Stimulated activated CD8-positive, alpha-beta memory T cell treated with anti-CD3 and anti-CD28 coated beads, Interleukin-15, amount 100 ng/mL, for 48 hours (primary cell): ENCODE data around the gene LEMD3.
"Not testable (repeated sequence)": the region's sequence is repeated elsewhere in the genome, so short reads cannot be mapped to it uniquely, and the experiment has no call there.

Source experiments
- DNase-seq, 2 donors: peaks; one replicate each; pipeline ENCODE4 v3.0.0-alpha.2; 2020; ENCODE audit warnings: low read depth in 2 of 2

The LEMD3 gene

DNA sequence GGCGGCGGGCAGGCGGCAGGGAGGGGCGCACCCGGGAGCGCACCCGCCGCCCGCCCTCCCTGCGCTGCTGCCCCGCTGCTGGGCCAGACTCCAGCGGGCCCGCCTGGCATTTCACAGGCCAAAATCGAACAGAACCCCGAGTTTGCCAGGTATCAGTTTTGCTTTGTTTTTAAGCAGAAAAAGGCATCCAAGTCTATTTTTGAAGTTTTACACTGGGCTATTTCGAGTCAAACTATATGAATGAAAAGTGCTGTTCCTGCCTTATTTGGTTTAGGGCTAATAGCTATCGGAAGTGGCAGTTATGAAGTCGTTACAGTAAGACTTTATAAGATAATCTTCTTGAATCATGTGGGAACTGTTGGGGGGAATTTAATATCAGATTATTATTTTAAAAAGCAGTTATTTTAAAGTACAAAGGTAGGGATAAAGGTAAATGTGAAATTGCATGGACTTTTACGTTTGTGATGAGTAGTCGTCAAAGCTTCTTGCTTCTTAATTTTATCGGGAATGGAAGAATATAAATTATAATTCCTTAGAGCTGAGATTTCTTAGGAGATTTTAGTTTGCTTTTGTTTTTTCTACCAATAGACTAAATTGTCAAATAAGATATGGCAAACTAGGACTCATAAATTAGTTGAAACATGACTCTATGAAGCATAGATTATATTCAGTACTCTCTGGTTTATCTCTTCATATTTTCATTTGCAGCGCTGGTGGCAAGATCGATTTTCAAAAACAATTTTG is 110.2 kb downstream of the LEMD3 start:
- DNase-seq, result no peak

DNA sequence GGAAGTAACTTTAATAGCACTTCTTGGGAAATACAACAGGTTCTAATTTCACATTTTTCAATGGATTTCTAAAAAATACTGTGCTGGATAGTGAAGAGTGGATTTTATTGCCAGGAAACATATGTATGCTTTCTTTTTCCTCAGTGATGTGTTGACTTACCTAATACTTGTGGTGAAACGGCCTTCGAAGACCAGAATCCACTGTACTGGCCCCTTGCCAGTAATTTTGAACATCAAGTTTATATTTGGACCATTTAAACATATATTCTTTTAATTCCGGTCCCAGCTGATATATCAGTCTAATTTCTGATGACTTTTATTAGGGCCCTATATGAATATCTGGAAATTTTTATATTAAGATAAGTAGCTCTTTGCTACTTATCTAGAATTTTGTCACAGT is 110.9 kb downstream of the LEMD3 start:
- no peak for DNase-seq

- DNase-seq, result no peak
These were observed 113.5 kb downstream of the LEMD3 start for GRCh38 chr12:65282840-65283239.

GRCh38 chr12:65285532-65285931 is 116.1 kb downstream of the LEMD3 start:
- DNase-seq, result not testable (repeated sequence)

DNA sequence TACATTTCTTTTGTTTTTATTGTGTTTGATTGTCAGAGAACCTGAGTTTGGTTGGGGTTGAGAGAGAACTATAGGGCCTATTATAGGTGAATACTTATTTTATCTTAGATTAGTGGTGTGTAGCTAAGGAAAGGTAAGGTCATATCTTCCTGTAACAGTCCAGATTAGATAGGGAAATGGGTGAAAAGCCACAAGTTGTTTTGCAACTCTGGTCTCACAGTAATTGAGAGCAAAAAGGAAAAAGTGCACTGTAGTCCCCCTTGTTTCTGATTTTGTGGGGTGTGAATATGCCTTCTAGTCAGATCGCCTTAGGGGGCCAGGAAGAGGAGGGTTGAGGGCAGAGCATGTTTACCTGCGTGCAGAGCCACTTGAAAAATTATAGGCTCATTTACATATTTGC is 118.0 kb downstream of the LEMD3 start:
- DNase-seq, result no peak

DNA sequence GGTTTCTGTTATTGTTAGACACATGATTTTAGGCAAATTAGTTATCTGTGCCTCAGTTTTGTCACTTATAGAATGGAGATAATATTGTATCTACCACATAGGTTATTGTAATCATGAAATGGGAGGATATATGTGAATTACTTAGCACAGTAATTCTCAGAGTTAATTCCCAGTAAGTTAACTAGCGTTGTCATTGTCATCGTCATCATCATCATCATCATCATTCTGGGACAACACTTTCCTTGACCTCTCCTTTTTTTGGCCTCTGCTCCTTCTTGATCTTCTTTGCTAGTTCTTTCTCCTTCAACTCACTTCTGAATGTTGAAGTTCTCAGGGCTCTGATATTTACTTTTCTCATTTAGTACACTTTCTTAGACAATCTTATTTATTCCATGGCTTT is 122.9 kb downstream of the LEMD3 start:
- DNase-seq, result no peak

DNA sequence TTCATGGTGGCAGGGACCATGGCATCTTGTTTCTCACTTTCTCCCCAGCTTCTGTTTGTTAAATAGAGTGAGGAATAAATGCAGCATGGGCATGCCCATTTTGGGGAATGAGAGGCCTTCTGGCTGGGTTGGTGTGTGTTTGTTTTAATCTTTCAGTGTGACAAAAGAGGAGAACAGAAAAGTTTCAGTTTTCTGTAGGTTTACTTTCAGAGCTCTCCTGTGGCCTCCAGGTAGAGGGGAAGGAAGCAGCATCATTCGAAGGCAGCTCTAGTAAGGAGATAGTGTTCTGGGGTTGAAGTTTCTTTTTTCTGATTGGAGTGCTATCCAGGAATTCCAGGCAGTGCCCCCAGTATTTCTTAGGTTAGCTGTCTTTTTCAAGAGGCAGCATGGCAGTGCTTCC is 124.4 kb downstream of the LEMD3 start:
- no peak for DNase-seq

DNA sequence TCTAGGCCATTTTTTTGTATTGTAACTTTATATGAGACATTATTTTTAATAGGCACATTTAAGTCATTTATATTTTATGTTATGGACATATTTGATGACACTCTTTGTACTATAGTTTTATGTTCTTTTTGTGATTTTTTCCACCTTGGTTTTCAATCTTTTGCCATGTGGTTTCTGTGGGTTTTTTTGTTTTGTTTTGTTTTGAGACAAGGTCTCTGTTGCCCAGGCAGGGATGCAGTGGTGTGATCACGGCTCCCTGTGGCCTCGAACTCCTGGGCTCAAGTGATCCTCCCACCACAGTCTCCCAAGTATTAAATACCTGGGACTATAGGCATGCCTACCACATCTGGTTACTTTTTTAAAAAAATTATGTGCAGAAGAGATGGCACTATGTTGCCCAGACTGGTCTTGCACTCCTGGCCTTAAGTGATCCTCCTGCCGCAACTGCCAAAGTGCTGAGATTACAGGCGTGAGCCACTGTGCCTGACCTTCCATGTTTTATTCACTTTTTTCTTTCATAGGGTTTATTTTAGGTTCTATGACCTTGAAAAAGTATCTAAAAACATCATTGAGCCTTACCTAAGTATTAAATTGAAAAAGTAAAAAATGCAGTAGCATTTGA is 125.4 kb downstream of the LEMD3 start:
- no peak for DNase-seq

GRCh38 chr12:65296508-65297265 is 127.3 kb downstream of the LEMD3 start:
- DNase-seq, result no peak
